WTC11 (cell line): ENCODE results near the gene RSPH9. TPM values are rescaled to one million over a fixed set of nuclear protein-coding genes. Genes with fewer than 3 reads are reported as not detected.

ENCODE experiments used
- ATAC-seq: fragments of 200-7000 bp; cut with Tn5 transposase; 2 replicates; pipeline ENCODE4 v1.10.0; 2021; ENCODE audit warnings: mild to moderate bottlenecking, moderate library complexity
- CTCF ChIA-PET: fragments of 300-600 bp; sonication (Branson Sonifier 250); formaldehyde crosslinking; loops from one replicate; lab custom pipeline; 2021; ENCODE audit warnings: antibody characterized with exemption; lab: Charles Lee
- POLR2A ChIA-PET: fragments of 350-600 bp; sonication (Branson Sonifier 250); formaldehyde crosslinking; loops from one replicate; lab custom pipeline; 2021; ENCODE audit warnings: antibody characterized with exemption; lab: Charles Lee
- DNase-seq: peaks from one replicate; pipeline ENCODE4 v3.0.0; 2021; ENCODE audit warnings: low spot score
- H3K27ac Mint-ChIP-seq: 2 replicates; pipeline ENCODE4 v1.8.0; 2021; ENCODE audit warnings: mixed read lengths
- H3K27me3 Mint-ChIP-seq: 2 replicates; pipeline ENCODE4 v1.8.0; 2021; ENCODE audit warnings: low read depth, mild to moderate bottlenecking, moderate library complexity, mixed read lengths
- H3K36me3 Mint-ChIP-seq: 2 replicates; pipeline ENCODE4 v1.8.0; 2021; ENCODE audit warnings: mixed read lengths
- H3K4me1 Mint-ChIP-seq: 2 replicates; pipeline ENCODE4 v1.8.0; 2022; ENCODE audit warnings: mixed read lengths
- H3K4me3 Mint-ChIP-seq: 2 replicates; pipeline ENCODE4 v1.8.0; 2021; ENCODE audit warnings: mild to moderate bottlenecking, moderate library complexity, mixed read lengths
- H3K9me3 Mint-ChIP-seq: 2 replicates; pipeline ENCODE4 v1.8.0; 2021; ENCODE audit warnings: mixed read lengths
- NFATC4 ChIP-seq: fragments of 250-450 bp; sonication (Bioruptor Pico); IDR thresholded peaks from 2 replicates; pipeline ENCODE4 v1.9.0; 2021; ENCODE audit warnings: mild to moderate bottlenecking
- RORB ChIP-seq: fragments of 250-450 bp; sonication (Bioruptor Pico); IDR thresholded peaks from 2 replicates; pipeline ENCODE4 v1.9.0; 2021; ENCODE audit warnings: mild to moderate bottlenecking
- ZNF219 ChIP-seq: sonication (generic); formaldehyde crosslinking; IDR thresholded peaks from 2 replicates; pipeline ENCODE4 v1.8.0; 2023; ENCODE audit warnings: missing genetic modification reagents, mild to moderate bottlenecking, borderline replicate concordance
- total RNA-seq: library from RNA; stranded (reverse); gene quantifications from 3 replicates; pipeline ENCODE4 v1.2.3, GENCODE V29; 2021
- TF ChIP-seq, protein P1 (sequence below): fragments of 250-450 bp; sonication (Bioruptor Pico); IDR thresholded peaks from 2 replicates; pipeline ENCODE4 v1.8.0; 2021; ENCODE audit warnings: mild to moderate bottlenecking
- TF ChIP-seq, protein P2 (sequence below): sonication (generic); formaldehyde crosslinking; IDR thresholded peaks from 2 replicates; pipeline ENCODE4 v1.8.0; 2023; ENCODE audit warnings: mild to moderate bottlenecking, missing genetic modification reagents
- TF ChIP-seq, protein P3 (sequence below): fragments of 250-450 bp; sonication (Bioruptor Pico); IDR thresholded peaks from 2 replicates; pipeline ENCODE4 v2.1.2; 2022; ENCODE audit warnings: mild to moderate bottlenecking, moderate library complexity
- TF ChIP-seq, protein P4 (sequence below): sonication (generic); formaldehyde crosslinking; IDR thresholded peaks from 2 replicates; pipeline ENCODE4 v1.8.1; 2022; ENCODE audit warnings: missing genetic modification reagents, borderline replicate concordance
- TF ChIP-seq, protein P5 (sequence below): fragments of 250-450 bp; sonication (Bioruptor Pico); IDR thresholded peaks from 2 replicates; pipeline ENCODE4 v1.9.0; 2021; ENCODE audit warnings: mild to moderate bottlenecking, borderline replicate concordance
- TF ChIP-seq, protein P6 (sequence below): sonication (generic); formaldehyde crosslinking; IDR thresholded peaks from 2 replicates; pipeline ENCODE4 v1.8.0; 2022; ENCODE audit warnings: mild to moderate bottlenecking, missing genetic modification reagents

RSPH9 gene
- total RNA-seq, 1 experiment from 2014 or later, result 0.35 TPM

DNA sequence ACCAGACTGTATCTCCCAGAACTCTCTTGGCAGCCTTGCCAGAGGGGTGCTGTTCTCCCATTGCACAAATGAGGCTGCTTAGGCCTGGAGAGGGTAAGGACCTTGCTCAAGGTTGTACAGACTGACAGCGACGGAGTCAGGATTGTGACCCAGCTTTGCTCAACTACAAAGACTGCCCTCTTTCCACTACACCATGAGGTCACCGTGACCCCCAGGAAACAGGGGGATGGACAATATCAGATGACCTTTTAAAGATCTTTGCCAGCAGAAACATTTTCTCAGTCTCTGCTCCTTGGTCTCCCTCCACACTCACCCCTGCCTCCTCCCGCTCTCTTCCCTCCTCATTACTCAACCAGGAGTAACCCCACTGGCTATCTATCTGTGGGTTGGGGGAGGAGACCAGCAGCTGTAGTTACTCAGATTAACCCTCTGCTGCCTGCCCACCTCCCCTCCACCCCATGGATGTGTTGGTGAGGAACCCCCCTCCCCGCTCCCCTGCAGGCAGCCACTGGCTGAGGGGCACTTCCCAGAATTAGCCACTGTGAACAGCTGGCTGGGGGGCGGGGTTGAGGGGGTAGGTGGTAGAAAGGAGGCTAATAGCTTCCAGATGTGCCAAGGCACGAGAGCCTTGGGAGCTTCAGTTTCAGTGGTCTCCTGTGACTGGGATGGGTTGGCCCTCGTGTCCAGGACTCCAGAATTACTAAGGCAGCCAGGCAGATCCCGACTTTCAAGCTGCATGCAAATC, 69.6 kb downstream of the RSPH9 start:
- Mint-ChIP-seq H3K9me3 (no peaks in the 10 kb centered on the region), H3K27ac (no peak overlapping the region), H3K4me1 (peaks cover 24% of the 10 kb centered on the region), H3K36me3 (no peaks in the 10 kb centered on the region), H3K4me3 (no peak overlapping the region), H3K27me3 (no peaks in the 10 kb centered on the region; the same call in 1 of the 2 replicates)
- ChIA-PET POLR2A (interaction anchor here (0.8 to 1.5 kb wide), 3 partner anchors 14 to 46 kb away, joined by 3 to 4 read pairs (median 3); no protein-coding TSS in a partner anchor), CTCF (interaction anchor here (1.0 to 3.2 kb wide), 6 partner anchors 10 to 360 kb away, joined by 3 to 11 read pairs (median 5); partner anchors contain the start of gene VEGFA)
- DNase-seq (no peak), ATAC-seq (peak; percentile 25; the same call in 1 of the 2 replicates)
- TF ChIP-seq, protein P1, sequence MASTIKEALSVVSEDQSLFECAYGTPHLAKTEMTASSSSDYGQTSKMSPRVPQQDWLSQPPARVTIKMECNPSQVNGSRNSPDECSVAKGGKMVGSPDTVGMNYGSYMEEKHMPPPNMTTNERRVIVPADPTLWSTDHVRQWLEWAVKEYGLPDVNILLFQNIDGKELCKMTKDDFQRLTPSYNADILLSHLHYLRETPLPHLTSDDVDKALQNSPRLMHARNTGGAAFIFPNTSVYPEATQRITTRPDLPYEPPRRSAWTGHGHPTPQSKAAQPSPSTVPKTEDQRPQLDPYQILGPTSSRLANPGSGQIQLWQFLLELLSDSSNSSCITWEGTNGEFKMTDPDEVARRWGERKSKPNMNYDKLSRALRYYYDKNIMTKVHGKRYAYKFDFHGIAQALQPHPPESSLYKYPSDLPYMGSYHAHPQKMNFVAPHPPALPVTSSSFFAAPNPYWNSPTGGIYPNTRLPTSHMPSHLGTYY, result no peak
- TF ChIP-seq, protein P2, sequence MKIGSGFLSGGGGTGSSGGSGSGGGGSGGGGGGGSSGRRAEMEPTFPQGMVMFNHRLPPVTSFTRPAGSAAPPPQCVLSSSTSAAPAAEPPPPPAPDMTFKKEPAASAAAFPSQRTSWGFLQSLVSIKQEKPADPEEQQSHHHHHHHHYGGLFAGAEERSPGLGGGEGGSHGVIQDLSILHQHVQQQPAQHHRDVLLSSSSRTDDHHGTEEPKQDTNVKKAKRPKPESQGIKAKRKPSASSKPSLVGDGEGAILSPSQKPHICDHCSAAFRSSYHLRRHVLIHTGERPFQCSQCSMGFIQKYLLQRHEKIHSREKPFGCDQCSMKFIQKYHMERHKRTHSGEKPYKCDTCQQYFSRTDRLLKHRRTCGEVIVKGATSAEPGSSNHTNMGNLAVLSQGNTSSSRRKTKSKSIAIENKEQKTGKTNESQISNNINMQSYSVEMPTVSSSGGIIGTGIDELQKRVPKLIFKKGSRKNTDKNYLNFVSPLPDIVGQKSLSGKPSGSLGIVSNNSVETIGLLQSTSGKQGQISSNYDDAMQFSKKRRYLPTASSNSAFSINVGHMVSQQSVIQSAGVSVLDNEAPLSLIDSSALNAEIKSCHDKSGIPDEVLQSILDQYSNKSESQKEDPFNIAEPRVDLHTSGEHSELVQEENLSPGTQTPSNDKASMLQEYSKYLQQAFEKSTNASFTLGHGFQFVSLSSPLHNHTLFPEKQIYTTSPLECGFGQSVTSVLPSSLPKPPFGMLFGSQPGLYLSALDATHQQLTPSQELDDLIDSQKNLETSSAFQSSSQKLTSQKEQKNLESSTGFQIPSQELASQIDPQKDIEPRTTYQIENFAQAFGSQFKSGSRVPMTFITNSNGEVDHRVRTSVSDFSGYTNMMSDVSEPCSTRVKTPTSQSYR (CRISPR knock-in tag), result no peak
- TF ChIP-seq, protein P3, sequence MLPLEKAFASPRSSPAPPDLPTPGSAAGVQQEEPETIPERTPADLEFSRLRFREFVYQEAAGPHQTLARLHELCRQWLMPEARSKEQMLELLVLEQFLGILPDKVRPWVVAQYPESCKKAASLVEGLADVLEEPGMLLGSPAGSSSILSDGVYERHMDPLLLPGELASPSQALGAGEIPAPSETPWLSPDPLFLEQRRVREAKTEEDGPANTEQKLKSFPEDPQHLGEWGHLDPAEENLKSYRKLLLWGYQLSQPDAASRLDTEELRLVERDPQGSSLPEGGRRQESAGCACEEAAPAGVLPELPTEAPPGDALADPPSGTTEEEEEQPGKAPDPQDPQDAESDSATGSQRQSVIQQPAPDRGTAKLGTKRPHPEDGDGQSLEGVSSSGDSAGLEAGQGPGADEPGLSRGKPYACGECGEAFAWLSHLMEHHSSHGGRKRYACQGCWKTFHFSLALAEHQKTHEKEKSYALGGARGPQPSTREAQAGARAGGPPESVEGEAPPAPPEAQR (CRISPR knock-in tag), result no peak
- TF ChIP-seq ZNF219 (no peak), RORB (no peak), NFATC4 (CRISPR knock-in tag) (no peak)
- TF ChIP-seq, protein P4, sequence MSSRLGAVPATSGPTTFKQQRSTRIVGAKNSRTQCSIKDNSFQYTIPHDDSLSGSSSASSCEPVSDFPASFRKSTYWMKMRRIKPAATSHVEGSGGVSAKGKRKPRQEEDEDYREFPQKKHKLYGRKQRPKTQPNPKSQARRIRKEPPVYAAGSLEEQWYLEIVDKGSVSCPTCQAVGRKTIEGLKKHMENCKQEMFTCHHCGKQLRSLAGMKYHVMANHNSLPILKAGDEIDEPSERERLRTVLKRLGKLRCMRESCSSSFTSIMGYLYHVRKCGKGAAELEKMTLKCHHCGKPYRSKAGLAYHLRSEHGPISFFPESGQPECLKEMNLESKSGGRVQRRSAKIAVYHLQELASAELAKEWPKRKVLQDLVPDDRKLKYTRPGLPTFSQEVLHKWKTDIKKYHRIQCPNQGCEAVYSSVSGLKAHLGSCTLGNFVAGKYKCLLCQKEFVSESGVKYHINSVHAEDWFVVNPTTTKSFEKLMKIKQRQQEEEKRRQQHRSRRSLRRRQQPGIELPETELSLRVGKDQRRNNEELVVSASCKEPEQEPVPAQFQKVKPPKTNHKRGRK (CRISPR knock-in tag), result no peak

DNA sequence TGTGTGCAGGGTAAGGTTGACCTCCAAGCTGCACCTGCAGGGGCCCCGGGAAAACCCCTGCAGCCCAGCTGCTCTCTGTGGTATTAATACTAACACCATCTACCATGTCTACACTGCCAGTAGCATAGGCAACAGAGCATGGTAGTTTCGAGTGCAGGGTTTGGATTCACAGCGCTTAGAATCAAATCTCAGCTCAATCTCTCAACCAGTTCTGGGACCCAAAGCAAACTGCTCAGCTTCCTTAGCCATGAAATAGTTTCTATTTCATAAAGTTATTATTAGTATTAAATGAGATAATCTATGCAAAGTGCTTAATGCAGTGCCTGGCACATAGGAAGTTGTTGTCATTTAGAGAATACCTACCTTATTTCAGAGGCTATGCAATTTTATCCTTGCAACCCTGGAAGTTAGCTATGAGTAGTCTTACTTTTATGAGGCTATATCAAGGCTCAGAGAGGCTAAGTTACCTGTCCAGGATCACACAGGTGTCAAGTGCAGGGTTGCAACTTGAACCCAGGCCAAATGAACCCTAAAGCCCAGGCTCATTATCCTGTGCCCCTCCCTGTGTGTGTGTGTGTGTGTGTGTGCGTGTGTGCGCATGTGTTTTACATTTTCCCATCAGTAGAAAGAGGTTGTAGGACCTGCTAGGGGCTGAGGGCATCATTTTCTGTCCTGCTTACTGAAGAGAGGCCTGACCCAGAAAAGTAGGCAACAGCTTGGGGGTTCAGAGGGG, 70.4 kb downstream of the RSPH9 start:
- ATAC-seq (no peak), DNase-seq (no peak)
- Mint-ChIP-seq H3K4me3 (no peak overlapping the region), H3K9me3 (no peaks in the 10 kb centered on the region), H3K4me1 (peaks cover 16% of the 10 kb centered on the region), H3K36me3 (no peaks in the 10 kb centered on the region), H3K27me3 (no peaks in the 10 kb centered on the region; the same call in 1 of the 2 replicates), H3K27ac (no peak overlapping the region)
- ChIA-PET POLR2A (interaction anchor here (0.8 to 1.5 kb wide), 4 partner anchors 13 to 47 kb away, joined by 3 to 5 read pairs (median 4); no protein-coding TSS in a partner anchor), CTCF (interaction anchor here (1.0 to 3.2 kb wide), 5 partner anchors 9 to 238 kb away, joined by 3 to 11 read pairs (median 5); partner anchors contain the start of gene VEGFA)
- TF ChIP-seq, protein P5, sequence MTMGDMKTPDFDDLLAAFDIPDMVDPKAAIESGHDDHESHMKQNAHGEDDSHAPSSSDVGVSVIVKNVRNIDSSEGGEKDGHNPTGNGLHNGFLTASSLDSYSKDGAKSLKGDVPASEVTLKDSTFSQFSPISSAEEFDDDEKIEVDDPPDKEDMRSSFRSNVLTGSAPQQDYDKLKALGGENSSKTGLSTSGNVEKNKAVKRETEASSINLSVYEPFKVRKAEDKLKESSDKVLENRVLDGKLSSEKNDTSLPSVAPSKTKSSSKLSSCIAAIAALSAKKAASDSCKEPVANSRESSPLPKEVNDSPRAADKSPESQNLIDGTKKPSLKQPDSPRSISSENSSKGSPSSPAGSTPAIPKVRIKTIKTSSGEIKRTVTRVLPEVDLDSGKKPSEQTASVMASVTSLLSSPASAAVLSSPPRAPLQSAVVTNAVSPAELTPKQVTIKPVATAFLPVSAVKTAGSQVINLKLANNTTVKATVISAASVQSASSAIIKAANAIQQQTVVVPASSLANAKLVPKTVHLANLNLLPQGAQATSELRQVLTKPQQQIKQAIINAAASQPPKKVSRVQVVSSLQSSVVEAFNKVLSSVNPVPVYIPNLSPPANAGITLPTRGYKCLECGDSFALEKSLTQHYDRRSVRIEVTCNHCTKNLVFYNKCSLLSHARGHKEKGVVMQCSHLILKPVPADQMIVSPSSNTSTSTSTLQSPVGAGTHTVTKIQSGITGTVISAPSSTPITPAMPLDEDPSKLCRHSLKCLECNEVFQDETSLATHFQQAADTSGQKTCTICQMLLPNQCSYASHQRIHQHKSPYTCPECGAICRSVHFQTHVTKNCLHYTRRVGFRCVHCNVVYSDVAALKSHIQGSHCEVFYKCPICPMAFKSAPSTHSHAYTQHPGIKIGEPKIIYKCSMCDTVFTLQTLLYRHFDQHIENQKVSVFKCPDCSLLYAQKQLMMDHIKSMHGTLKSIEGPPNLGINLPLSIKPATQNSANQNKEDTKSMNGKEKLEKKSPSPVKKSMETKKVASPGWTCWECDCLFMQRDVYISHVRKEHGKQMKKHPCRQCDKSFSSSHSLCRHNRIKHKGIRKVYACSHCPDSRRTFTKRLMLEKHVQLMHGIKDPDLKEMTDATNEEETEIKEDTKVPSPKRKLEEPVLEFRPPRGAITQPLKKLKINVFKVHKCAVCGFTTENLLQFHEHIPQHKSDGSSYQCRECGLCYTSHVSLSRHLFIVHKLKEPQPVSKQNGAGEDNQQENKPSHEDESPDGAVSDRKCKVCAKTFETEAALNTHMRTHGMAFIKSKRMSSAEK (CRISPR knock-in tag), result no peak
- TF ChIP-seq, protein P6, sequence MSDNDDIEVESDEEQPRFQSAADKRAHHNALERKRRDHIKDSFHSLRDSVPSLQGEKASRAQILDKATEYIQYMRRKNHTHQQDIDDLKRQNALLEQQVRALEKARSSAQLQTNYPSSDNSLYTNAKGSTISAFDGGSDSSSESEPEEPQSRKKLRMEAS (CRISPR knock-in tag), result no peak
